ENCODE measurements around the gene DNAJA3.

GRCh38 chr16:4401510-4401909 lies 24.2 kb upstream of the DNAJA3 start:
- no peak for TF ChIP-seq EP300 (IDR thresholded peaks at IDR 0.05)
- TF ChIP-seq CTCF (IDR thresholded peaks at IDR 0.05), result no peak
- TF ChIP-seq POLR2A (IDR thresholded peaks at IDR 0.05), result no peak

All from suprapubic skin (tissue), 3 donors.